A549 (cell line): Measurements from ENCODE around the gene SLC25A39. TPM values are rescaled to one million over a fixed set of nuclear protein-coding genes. Genes with fewer than 3 reads are reported as not detected.

Source experiments
- ATAC-seq, 2 experiments: fragments of 200-7000 bp in 1 of 2; fragments of >200 bp in 1 of 2; cut with Nextera tagmentation in 1 of 2; cut with Tn5 transposase in 1 of 2; 3 replicates each; pipeline versions ENCODE4 v1.8.0 to v1.9.1; 2018 to 2020; ENCODE audit warnings: mild to moderate bottlenecking in 1 of 2, moderate library complexity in 1 of 2
- CTCF ChIA-PET: fragments of 300-600 bp; sonication (Branson Sonifier 250); formaldehyde crosslinking; extraction: SDS; loops from one replicate; lab custom pipeline; 2021; ENCODE audit warnings: antibody characterized with exemption, inconsistent platforms; lab: Yijun Ruan, JAX
- POLR2A ChIA-PET: fragments of 350-600 bp; formaldehyde crosslinking; extraction: SDS; loops from one replicate; lab custom pipeline; 2021; ENCODE audit warnings: antibody characterized with exemption, inconsistent platforms; lab: Yijun Ruan, JAX
- DNase-seq, 2 experiments: peaks; one replicate each; pipeline versions ENCODE4 v3.0.0 to v3.0.0-alpha.2; 2011 to 2016; ENCODE audit warnings: low read depth in 1 of 2, low spot score in 1 of 2
- FAIRE-seq: peaks from 2 replicates; lab custom pipeline; 2011; peaks lifted over from hg19 to GRCh38; lab: Jason Lieb, UNC
- H3K27ac ChIP-seq, 2 experiments: fragments of >200 bp; sonication (Bioruptor Twin); formaldehyde crosslinking; 3 replicates each; pipeline ENCODE4 v1.5.1; 2016 to 2017
- H3K4me1 ChIP-seq: fragments of >200 bp; sonication (Bioruptor Twin); formaldehyde crosslinking; 3 replicates; pipeline ENCODE4 v1.6.1; 2016
- H3K4me2 ChIP-seq: fragments of >200 bp; sonication (Bioruptor Twin); formaldehyde crosslinking; 3 replicates; pipeline ENCODE4 v1.6.1; 2016
- H3K4me3 ChIP-seq: fragments of >200 bp; sonication (Bioruptor Twin); formaldehyde crosslinking; 3 replicates; pipeline ENCODE4 v1.5.1; 2016
- H3K9me3 ChIP-seq: fragments of >200 bp; sonication (Bioruptor Twin); formaldehyde crosslinking; 3 replicates; pipeline ENCODE4 v1.6.1; 2016
- BHLHE40 ChIP-seq: IDR thresholded peaks from 2 replicates; pipeline ENCODE4 v1.6.1; 2012; ENCODE audit warnings: low read depth, low read length, inconsistent platforms
- CHD2 ChIP-seq: fragments of 150-350 bp; IDR thresholded peaks from 2 replicates; pipeline ENCODE4 v1.6.1; 2014; ENCODE audit warnings: low read length; ENCODE audit not compliant: partially characterized antibody
- EHF ChIP-seq: fragments of 250-450 bp; sonication (Bioruptor Pico); IDR thresholded peaks from 2 replicates; pipeline ENCODE4 v1.5.0; 2020; ENCODE audit warnings: mild to moderate bottlenecking
- ESRRA ChIP-seq: fragments of 150-350 bp; IDR thresholded peaks from 2 replicates; pipeline ENCODE4 v1.6.1; 2014; ENCODE audit warnings: mild to moderate bottlenecking, low read length, borderline replicate concordance
- FOSB ChIP-seq: fragments of 250-450 bp; sonication (Bioruptor Pico); IDR thresholded peaks from 2 replicates; pipeline ENCODE4 v1.5.0; 2020; ENCODE audit warnings: mild to moderate bottlenecking, moderate library complexity
- GATA3 ChIP-seq: IDR thresholded peaks from 2 replicates; pipeline ENCODE4 v1.6.1; 2012; ENCODE audit warnings: borderline replicate concordance
- HOXB5 ChIP-seq: fragments of 250-450 bp; sonication (Bioruptor Pico); IDR thresholded peaks from 2 replicates; pipeline ENCODE4 v1.5.0; 2020; ENCODE audit warnings: mild to moderate bottlenecking, moderate library complexity
- JUNB ChIP-seq: fragments of >200 bp; sonication (Bioruptor Twin); formaldehyde crosslinking; IDR thresholded peaks from 2 replicates; pipeline ENCODE4 v1.6.1; 2016
- KDM1A ChIP-seq: fragments of 200-600 bp; sonication (generic); IDR thresholded peaks from 2 replicates; pipeline ENCODE4 v1.6.1; 2016; ENCODE audit warnings: low read depth, mild to moderate bottlenecking
- MAX ChIP-seq: IDR thresholded peaks from 2 replicates; pipeline ENCODE4 v1.6.1; 2012
- NFE2L2 ChIP-seq: fragments of 150-350 bp; conservative IDR thresholded peaks from 2 replicates; pipeline ENCODE4 v1.6.1; 2014; ENCODE audit warnings: low read length
- NR3C1 ChIP-seq: fragments of >200 bp; sonication (Bioruptor Twin); formaldehyde crosslinking; IDR thresholded peaks from 3 replicates; pipeline ENCODE4 v1.6.1; 2017
- POLR2AphosphoS2 ChIP-seq: conservative IDR thresholded peaks from 2 replicates; pipeline ENCODE4 v1.6.1; 2012; ENCODE audit warnings: low read length, improper control_type of control experiment, inconsistent platforms
- RNF2 ChIP-seq: fragments of 200-600 bp; sonication (generic); IDR thresholded peaks from 2 replicates; pipeline ENCODE4 v1.6.1; 2016; ENCODE audit warnings: low read depth, mild to moderate bottlenecking, antibody characterized with exemption, moderate library complexity, borderline replicate concordance
- SMC3 ChIP-seq: fragments of >200 bp; sonication (Bioruptor Twin); formaldehyde crosslinking; IDR thresholded peaks from 3 replicates; pipeline ENCODE4 v1.6.1; 2018; ENCODE audit warnings: inconsistent platforms
- TFCP2L1 ChIP-seq: fragments of 250-450 bp; sonication (Bioruptor Pico); IDR thresholded peaks from 2 replicates; pipeline ENCODE4 v1.5.0; 2021; ENCODE audit warnings: mild to moderate bottlenecking
- ZC3H11A ChIP-seq: fragments of 450-650 bp; IDR thresholded peaks from 2 replicates; pipeline ENCODE4 v1.6.1; 2014; ENCODE audit warnings: antibody characterized with exemption, mild to moderate bottlenecking
- ZFP36 ChIP-seq: fragments of 450-650 bp; IDR thresholded peaks from 2 replicates; pipeline ENCODE4 v1.6.1; 2014; ENCODE audit warnings: borderline replicate concordance; ENCODE audit not compliant: partially characterized antibody
- ZSCAN20 ChIP-seq: fragments of 250-450 bp; sonication (Bioruptor Pico); IDR thresholded peaks from 2 replicates; pipeline ENCODE4 v1.8.0; 2022; ENCODE audit warnings: mild to moderate bottlenecking, moderate library complexity
- WGBS: methylation state at CpG from one replicate; pipeline ENCODE4 v1.1.6; 2017; ENCODE audit errors: missing lambda C conversion rate; 5-methylcytosine and 5-hydroxymethylcytosine counted together
- polyA plus RNA-seq, 4 experiments: library from polyadenylated mRNA; depleted of rRNA in 3 of 4; stranded (reverse); fragments of >200 nt; fragmentation: RNase III in 1 of 4; extraction: RNeasy Plus Mini Kit Qiagen cat#74134 plus additional on column Dnase treatment in 1 of 4; gene quantifications; 2 replicates in 3 of 4; 3 replicates in 1 of 4; pipeline ENCODE4 v1.2.3, GENCODE V29; 2011 to 2017
- TF ChIP-seq, protein P1 (sequence below): fragments of 200-600 bp; sonication (generic); IDR thresholded peaks from 2 replicates; pipeline ENCODE4 v1.6.1; 2016; ENCODE audit warnings: antibody characterized with exemption, mild to moderate bottlenecking, moderate library complexity
- TF ChIP-seq, protein P2 (sequence below): fragments of >200 bp; sonication (Bioruptor Twin); formaldehyde crosslinking; IDR thresholded peaks from 3 replicates; pipeline ENCODE4 v1.6.1; 2016
- TF ChIP-seq, protein P3 (sequence below): IDR thresholded peaks from 2 replicates; pipeline ENCODE4 v1.6.1; 2012
- TF ChIP-seq, protein P4 (sequence below): fragments of >200 bp; sonication (Bioruptor Twin); formaldehyde crosslinking; IDR thresholded peaks from 3 replicates; pipeline ENCODE4 v1.5.1; 2016

SLC25A39 gene
- polyA plus RNA-seq, 2 of the 4 experiments (the other 2 are of a cell fraction), result 80.9 to 154 TPM

DNA sequence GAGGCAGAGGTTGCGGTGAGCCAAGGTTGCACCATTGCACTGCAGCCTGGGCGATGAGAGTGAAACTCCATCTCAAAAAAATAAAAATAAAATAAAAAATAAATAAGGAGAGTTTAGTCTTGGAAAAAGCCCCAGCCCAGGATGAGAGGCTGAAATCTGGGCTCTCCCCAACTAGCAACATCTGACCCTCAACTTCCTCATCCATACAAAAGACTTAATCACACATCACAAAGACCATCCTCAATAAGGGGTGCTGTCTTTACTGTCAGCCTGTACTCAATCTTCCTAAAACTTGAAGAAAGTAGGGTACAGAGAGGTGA is 45.3 kb downstream of the SLC25A39 start:
- H3K4me3 ChIP-seq, result no peak overlapping the region
- no peak overlapping the region for H3K27ac ChIP-seq
- H3K4me2 ChIP-seq, result no peak overlapping the region

DNA sequence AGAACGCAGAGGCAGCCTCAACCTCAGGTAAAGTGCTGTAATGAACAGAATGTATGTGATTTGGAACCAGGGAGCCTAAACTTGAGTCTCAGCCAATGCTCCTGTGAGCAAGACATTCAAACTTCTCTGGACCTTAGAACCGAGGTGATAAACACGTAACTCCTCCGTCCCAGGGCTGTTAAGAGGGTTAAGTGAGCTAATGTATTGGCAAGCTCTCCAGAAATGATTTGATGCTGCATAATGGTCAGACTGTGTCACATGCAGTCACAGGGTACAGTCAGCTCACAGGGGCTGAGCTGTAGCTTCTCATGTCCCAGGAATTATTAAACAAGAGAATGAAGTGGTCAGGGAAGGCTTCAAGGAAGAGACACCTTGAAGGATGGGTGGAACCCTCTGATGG is 46.6 kb downstream of the SLC25A39 start:
- no peak overlapping the region for H3K27ac ChIP-seq
- DNase-seq (no peak), FAIRE-seq (no peak), ATAC-seq (no peak)
- H3K4me1 ChIP-seq, result peaks cover 6% of the 10 kb centered on the region; the same call in 1 of the 3 replicates
- no peak overlapping the region for H3K4me2 ChIP-seq
- 78% methylated on average over 4 of the region's 4 CpGs for whole genome bisulfite sequencing
- H3K9me3 ChIP-seq, result no peaks in the 10 kb centered on the region
- no peak for TF ChIP-seq POLR2AphosphoS2
- POLR2A ChIA-PET, result no interaction called here
- CTCF ChIA-PET, result interaction anchor here (0.6 to 0.8 kb wide), 2 partner anchors 34 to 67 kb away, joined by 3 read pairs; no protein-coding TSS in a partner anchor
- no peak overlapping the region for H3K4me3 ChIP-seq

More for the DNA sequence above, 45.3 kb downstream of the SLC25A39 start:
- H3K4me1 ChIP-seq, result peaks cover 6% of the 10 kb centered on the region; the same call in 1 of the 3 replicates
- ATAC-seq (no peak), FAIRE-seq (no peak)
- TF ChIP-seq CHD2 (no peak), HOXB5 (no peak), GATA3 (no peak), SMC3 (no peak), EHF (CRISPR knock-in tag) (no peak), FOSB (CRISPR knock-in tag) (no peak), TFCP2L1 (no peak)
- TF ChIP-seq, protein P1, sequence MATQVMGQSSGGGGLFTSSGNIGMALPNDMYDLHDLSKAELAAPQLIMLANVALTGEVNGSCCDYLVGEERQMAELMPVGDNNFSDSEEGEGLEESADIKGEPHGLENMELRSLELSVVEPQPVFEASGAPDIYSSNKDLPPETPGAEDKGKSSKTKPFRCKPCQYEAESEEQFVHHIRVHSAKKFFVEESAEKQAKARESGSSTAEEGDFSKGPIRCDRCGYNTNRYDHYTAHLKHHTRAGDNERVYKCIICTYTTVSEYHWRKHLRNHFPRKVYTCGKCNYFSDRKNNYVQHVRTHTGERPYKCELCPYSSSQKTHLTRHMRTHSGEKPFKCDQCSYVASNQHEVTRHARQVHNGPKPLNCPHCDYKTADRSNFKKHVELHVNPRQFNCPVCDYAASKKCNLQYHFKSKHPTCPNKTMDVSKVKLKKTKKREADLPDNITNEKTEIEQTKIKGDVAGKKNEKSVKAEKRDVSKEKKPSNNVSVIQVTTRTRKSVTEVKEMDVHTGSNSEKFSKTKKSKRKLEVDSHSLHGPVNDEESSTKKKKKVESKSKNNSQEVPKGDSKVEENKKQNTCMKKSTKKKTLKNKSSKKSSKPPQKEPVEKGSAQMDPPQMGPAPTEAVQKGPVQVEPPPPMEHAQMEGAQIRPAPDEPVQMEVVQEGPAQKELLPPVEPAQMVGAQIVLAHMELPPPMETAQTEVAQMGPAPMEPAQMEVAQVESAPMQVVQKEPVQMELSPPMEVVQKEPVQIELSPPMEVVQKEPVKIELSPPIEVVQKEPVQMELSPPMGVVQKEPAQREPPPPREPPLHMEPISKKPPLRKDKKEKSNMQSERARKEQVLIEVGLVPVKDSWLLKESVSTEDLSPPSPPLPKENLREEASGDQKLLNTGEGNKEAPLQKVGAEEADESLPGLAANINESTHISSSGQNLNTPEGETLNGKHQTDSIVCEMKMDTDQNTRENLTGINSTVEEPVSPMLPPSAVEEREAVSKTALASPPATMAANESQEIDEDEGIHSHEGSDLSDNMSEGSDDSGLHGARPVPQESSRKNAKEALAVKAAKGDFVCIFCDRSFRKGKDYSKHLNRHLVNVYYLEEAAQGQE, result no peak
- TF ChIP-seq, protein P2, sequence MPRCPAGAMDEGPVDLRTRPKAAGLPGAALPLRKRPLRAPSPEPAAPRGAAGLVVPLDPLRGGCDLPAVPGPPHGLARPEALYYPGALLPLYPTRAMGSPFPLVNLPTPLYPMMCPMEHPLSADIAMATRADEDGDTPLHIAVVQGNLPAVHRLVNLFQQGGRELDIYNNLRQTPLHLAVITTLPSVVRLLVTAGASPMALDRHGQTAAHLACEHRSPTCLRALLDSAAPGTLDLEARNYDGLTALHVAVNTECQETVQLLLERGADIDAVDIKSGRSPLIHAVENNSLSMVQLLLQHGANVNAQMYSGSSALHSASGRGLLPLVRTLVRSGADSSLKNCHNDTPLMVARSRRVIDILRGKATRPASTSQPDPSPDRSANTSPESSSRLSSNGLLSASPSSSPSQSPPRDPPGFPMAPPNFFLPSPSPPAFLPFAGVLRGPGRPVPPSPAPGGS, result no peak
- TF ChIP-seq, all 56 proteins: peak for 0
- ChIA-PET POLR2A (no interaction called here), CTCF (interaction anchor here (1.0 to 2.7 kb wide), 5 partner anchors 9 to 254 kb away, joined by 3 to 10 read pairs (median 3); partner anchors contain the start of gene SLC4A1)
- DNase-seq, result no peak
- 81% methylated on average over 2 of the region's 2 CpGs for WGBS
- no peaks in the 10 kb centered on the region for H3K9me3 ChIP-seq

DNA sequence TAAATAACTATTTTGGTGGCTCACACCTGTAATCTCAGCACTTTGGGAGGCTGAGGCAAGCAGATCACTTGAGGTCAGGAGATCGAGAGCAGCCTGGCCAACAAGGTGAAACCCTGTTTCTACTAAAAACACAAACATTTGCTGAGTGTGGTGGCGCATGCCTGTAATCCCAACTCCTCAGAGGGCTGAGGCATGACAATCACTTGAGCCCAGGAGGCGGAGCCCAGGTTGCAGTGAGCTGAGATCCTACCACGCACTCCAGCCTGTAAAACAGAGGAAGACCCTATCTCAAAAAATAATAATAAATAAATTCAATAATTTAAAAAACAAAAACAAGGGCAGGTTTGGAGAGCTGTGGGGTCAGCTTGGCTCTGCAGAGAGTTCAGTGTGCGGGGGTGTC is 51.0 kb downstream of the SLC25A39 start:
- FAIRE-seq, result no peak
- no peaks in the 10 kb centered on the region for H3K9me3 ChIP-seq

More for the DNA sequence above, 51.0 kb downstream of the SLC25A39 start:
- ATAC-seq, result no peak
- no peak overlapping the region for H3K27ac ChIP-seq
- 86% methylated on average over 5 of the region's 5 CpGs for WGBS
- POLR2A ChIA-PET, result no interaction called here
- TF ChIP-seq ESRRA, result no peak
- TF ChIP-seq BHLHE40, result no peak
- no peak for TF ChIP-seq NR3C1
- TF ChIP-seq POLR2AphosphoS2, result no peak
- no peak for TF ChIP-seq ZSCAN20 (CRISPR knock-in tag)
- no peak for TF ChIP-seq CHD2
- no peak for TF ChIP-seq ZFP36
- TF ChIP-seq RNF2, result no peak
- no peak for TF ChIP-seq JUNB
- no peak for TF ChIP-seq ZC3H11A
- TF ChIP-seq KDM1A, result no peak
- TF ChIP-seq, protein P3, sequence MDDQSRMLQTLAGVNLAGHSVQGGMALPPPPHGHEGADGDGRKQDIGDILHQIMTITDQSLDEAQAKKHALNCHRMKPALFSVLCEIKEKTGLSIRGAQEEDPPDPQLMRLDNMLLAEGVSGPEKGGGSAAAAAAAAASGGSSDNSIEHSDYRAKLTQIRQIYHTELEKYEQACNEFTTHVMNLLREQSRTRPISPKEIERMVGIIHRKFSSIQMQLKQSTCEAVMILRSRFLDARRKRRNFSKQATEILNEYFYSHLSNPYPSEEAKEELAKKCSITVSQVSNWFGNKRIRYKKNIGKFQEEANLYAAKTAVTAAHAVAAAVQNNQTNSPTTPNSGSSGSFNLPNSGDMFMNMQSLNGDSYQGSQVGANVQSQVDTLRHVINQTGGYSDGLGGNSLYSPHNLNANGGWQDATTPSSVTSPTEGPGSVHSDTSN, result no peak
- TF ChIP-seq NFE2L2, result no peak
- TF ChIP-seq, protein P4, sequence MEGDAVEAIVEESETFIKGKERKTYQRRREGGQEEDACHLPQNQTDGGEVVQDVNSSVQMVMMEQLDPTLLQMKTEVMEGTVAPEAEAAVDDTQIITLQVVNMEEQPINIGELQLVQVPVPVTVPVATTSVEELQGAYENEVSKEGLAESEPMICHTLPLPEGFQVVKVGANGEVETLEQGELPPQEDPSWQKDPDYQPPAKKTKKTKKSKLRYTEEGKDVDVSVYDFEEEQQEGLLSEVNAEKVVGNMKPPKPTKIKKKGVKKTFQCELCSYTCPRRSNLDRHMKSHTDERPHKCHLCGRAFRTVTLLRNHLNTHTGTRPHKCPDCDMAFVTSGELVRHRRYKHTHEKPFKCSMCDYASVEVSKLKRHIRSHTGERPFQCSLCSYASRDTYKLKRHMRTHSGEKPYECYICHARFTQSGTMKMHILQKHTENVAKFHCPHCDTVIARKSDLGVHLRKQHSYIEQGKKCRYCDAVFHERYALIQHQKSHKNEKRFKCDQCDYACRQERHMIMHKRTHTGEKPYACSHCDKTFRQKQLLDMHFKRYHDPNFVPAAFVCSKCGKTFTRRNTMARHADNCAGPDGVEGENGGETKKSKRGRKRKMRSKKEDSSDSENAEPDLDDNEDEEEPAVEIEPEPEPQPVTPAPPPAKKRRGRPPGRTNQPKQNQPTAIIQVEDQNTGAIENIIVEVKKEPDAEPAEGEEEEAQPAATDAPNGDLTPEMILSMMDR, result no peak
- no peak for TF ChIP-seq MAX
- TF ChIP-seq HOXB5, result no peak
- no peak overlapping the region for H3K4me2 ChIP-seq
- H3K4me3 ChIP-seq, result no peak overlapping the region
- no peak for DNase-seq
- CTCF ChIA-PET, result interaction anchor here (0.8 to 1.9 kb wide), 5 partner anchors 15 to 393 kb away, joined by 3 to 5 read pairs (median 3); no protein-coding TSS in a partner anchor
- no peaks in the 10 kb centered on the region for H3K4me1 ChIP-seq
